SH-SY5Y (cell line): ENCODE measurements around the gene MRC1.

Experiments
- GATA2 ChIP-seq: IDR thresholded peaks from 2 replicates; pipeline ENCODE4 v1.6.1; 2011; ENCODE audit warnings: mild to moderate bottlenecking, low read depth, low read length
- GATA3 ChIP-seq: IDR thresholded peaks from 2 replicates; pipeline ENCODE4 v1.6.1; 2011; ENCODE audit warnings: low read depth, mild to moderate bottlenecking, low read length, moderate library complexity

The MRC1 gene

DNA sequence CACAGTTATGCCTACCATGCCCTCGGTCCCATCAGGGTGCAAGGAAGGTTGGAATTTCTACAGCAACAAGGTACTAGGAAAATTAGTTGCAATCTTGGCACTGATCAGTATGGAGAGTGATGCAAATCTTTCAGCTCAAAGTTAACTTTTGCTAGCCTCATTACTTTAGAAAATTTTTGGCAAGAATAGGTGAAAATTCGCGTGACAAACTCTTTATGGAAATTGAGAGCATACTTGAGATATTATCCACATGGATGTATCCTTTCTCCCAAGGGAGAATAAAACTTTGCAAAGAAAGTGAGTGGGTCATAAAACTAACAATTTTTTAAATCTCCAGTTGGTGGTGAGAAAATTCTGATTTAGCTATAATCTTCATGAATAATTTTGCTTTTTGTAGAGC lies 71.5 kb downstream of the MRC1 start:
- TF ChIP-seq GATA2 (no peak), GATA3 (no peak)

DNA sequence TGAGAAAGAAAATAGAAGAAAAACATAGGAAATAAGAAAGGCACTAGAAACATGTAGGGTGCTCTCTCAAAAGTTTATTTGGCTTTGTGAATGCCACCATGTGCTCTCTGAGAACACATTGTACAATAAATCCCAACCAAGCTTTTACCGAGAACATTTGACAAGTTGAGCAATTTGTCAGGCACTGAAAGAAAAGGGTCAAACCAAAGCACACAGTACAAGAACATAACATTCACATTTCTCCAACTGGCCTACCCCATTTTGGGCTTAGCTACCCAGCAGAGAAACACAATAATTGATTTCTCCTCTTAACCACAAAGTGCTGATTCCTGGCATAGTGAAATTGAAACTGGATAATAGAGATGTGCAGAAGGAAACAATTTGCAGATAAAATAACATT lies 73.4 kb downstream of the MRC1 start:
- TF ChIP-seq GATA3 (no peak), GATA2 (no peak)

DNA sequence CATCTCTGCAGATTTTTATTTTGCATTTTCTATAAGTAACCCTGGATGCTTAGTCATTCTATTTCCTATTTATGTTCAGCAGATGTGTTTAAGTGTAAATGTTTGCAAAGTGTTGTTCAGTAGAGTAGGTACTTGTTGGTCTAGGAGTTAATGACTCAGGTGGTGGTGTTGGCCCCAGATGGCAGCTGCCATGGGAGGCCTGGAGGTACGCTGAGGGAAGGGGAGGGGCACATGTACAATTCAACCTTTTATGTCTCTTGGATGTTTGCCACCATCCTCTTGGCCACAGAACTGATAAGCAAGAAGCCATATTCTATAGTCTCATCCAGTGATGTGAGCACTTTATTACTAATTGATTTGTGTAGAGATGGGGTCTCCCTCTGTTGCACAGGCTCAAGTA lies 74.5 kb downstream of the MRC1 start:
- TF ChIP-seq GATA3 = no peak
- TF ChIP-seq GATA2 = no peak

DNA sequence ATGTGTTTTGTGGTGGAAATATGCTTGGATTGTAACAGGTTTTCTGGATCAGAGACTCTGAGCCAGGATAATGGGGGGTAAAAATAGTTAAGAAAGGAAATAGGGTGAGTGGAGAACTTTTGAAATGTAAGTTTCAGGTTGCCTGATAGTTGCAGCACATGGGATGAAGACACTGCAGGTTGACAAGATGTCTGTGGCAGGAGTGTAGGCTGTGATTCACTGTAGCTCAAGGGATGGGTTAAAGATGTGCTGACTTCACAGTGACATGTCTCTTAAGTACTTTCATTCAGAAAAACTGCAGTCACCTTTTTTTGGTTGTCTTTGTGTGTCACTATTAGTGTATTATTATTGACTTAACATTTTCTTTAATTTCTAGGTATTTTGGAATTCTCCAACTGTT lies 79.0 kb downstream of the MRC1 start:
- no peak for TF ChIP-seq GATA3
- TF ChIP-seq GATA2 = no peak

DNA sequence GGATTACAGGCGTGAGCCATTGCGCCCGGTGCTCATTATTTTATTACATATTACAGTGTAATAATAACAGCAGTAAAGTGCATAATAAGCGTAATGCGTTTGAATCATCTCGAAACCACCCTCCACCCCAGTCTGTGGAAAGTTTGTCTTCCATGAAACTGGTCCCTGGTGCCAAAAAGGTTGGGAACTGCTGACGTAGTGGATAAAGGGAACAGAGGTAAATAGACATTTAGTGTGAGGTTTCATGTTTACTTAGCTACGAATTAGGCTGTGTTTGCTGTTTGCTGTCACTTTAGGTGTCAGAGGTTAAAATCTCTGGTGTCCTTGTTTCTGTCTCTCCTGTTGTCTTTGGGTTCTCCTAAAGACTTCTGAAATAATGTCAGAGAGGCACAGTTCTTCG lies 82.3 kb downstream of the MRC1 start:
- TF ChIP-seq GATA2 = no peak
- TF ChIP-seq GATA3 = no peak

DNA sequence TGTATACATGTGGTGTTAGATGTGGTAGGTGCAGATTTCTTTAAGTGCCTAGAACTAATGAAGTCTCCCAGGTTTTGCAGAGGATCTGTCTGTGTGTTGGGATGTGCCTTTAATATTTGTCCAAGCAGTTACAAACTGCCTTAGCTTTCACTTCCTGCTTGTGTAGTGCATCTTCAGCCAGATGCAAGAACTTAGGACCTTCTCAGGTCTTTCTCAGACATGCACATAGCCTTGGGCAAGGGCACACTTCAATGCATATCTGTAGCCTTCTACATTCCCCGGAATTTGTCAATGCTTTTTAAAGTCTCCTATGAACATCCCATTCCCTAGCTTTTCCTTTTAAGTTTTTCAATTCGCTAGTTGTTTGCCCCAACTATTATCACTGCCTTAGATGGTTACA lies 95.4 kb downstream of the MRC1 start:
- TF ChIP-seq GATA3 (no peak), GATA2 (no peak)

DNA sequence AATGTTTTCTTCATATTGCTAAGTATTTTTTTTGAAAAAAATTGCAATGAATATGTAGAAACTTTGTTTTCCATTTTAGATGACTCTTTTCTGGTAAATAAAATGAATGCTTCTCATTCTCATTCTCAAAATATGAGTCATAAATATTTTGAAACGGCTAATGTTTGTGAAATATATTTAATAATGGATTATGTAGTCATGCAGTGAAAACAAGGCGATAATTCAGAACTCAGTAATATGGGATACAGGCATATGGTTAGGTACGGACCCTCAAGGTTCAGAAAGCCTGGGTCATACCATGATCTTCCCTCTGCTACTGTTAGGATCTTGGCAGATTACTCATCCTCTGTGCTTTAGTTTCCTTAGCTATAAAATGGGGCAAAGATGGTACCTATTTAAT lies 96.3 kb downstream of the MRC1 start:
- no peak for TF ChIP-seq GATA3
- TF ChIP-seq GATA2 = no peak

DNA sequence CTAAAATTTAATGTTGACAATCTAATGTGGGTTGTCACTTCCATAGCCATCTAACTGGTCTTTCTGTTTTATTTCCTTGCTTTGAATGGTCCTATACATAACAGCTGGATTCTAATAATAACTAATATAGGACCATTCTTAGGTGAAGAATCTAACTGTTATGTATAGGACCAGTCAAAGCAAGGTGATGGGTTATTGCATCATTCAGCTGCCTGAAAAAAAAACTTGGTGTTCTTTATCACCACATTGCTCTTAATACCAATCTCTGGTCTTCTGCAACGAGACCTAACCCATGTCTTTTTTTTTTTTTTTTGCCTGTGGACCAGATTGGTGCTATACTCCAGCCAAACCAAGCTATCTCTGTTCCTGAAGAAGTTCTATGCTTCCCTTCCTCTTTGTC lies 96.9 kb downstream of the MRC1 start:
- TF ChIP-seq GATA3 = no peak
- TF ChIP-seq GATA2 = no peak

DNA sequence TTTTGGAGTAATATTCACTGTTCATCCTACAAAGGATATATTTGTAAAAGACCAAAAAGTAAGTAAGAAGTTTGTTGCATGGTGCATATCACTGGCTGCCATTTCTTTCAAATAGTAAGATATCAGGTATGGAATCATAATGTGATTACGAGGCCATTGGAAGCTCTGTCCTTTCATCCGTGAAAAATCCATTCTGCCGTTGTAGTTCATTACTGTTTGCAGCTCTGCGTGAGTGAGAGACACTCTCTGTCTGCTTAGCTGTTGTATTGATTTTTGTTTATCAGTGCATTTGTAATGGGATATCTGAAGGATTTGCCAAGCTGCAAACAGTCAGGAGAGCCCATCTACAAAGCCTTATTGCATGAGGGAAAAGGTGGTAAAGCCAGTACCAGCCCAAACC lies 98.5 kb downstream of the MRC1 start:
- no peak for TF ChIP-seq GATA2

DNA sequence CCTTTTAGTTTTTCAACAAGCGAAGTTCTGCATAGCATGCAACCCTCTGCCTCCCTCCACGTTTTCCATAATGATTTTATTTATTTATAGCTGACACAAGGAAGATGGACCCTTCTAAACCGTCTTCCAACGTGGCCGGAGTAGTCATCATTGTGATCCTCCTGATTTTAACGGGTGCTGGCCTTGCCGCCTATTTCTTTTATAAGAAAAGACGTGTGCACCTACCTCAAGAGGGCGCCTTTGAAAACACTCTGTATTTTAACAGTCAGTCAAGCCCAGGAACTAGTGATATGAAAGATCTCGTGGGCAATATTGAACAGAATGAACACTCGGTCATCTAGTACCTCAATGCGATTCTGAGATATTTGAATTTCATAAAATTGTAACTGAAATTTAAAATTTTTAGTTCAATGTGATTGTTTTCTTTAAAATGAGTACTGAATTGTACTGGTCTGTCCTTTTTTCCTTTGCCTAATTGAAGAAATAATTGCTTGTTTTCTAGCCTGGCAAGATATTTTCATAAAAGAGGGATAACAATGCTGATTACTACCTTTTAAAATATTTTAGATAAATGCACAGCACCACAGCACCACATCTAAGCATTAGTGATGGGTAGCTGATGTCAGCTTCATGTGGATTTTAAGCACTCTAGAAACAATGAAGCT lies 101.1 kb downstream of the MRC1 start:
- TF ChIP-seq GATA2 = no peak
- TF ChIP-seq GATA3 = no peak

DNA sequence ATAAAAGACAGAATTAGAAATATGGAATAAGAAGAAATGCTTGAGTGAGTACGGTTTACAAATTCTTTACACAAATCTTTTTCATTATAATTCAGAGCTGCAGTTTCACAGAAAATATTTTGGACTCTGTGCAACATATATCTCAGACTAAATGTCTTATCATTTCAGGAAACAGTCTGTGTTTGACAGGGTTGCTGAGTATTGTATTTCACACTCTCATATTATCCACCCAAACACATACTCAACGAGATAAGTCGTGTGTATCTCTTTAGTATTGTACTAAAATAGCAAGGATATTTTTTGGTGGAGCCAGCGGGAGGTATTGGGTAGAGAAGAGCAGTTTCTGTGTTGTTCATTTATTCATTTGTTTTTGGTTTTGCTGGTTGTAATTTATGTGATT lies 103.6 kb downstream of the MRC1 start:
- no peak for TF ChIP-seq GATA2
- no peak for TF ChIP-seq GATA3

DNA sequence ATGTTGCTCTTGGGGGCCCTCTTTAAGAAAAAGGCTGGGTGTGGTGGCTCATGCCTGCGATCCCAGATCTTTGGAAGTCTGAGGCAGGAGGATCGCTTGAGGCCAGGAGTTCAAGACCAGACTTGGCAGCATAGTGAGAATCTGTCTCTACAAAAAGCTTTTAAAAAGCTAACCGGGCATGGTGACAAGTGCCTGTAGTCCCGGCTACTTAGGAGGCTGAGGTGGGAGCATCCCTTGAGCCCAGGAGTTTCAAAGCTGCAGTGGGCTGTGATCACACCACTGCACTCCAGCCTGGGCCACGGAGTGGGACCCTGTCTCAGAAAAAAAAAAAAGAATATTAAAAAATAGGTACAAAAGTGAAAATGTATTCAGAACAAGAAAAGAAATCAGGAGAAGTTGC lies 104.5 kb downstream of the MRC1 start:
- TF ChIP-seq GATA3 (no peak), GATA2 (no peak)

DNA sequence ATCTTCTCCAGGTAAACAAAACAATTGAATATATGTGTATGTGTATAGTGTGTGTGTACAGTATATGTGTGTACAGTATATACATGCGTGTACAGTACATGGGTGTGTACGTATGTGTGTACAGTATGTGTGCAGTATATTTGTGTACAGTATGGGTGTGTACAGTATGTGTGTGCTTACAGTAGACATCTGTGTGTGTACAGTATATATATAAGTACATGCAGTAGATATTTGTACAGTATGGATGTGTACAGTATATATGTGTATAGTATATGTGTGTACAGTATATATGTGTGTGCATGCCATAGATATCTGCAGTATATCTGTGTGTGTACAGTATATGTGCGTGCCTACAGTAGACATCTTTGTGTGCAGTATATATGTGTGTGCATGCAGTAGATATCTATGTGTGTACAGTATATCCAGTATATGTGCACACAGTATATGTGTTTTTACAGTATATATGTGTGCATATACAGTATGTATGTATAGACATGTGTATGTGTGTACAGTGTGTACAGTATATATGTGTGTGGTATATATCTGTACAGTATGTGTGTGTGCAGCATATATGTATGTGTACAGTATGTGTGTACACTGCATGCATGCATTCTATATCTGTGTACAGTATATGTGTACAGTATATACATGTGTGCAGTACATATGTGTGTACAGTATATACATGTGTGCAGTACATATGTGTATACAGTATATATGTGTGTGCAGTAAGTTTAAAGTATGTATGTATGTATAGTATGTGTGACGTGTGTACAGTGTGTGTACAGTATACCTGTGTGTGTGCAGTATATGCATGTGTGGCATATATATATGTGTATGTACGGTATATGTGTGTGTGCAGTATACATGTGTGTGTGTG lies 105.3 kb downstream of the MRC1 start:
- TF ChIP-seq GATA2 (no peak), GATA3 (no peak)

DNA sequence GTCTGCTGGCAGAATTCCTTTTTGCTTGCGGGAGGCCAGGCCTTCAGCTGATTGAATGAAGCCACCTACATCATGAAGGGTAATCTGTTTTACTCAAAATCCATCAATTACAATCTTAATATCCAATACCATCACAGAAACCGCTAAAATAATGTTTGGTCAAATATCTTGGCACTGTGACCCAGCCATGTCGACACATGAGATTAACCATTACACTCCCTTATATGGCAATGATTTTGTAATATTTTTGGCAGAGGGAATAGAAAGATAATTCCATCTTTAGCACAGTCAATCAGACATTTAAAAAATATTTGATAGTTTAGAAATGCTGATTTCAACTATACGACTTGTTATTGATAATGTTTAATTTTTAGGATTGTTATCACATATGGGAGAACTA lies 106.0 kb downstream of the MRC1 start:
- TF ChIP-seq GATA3 (no peak), GATA2 (no peak)

DNA sequence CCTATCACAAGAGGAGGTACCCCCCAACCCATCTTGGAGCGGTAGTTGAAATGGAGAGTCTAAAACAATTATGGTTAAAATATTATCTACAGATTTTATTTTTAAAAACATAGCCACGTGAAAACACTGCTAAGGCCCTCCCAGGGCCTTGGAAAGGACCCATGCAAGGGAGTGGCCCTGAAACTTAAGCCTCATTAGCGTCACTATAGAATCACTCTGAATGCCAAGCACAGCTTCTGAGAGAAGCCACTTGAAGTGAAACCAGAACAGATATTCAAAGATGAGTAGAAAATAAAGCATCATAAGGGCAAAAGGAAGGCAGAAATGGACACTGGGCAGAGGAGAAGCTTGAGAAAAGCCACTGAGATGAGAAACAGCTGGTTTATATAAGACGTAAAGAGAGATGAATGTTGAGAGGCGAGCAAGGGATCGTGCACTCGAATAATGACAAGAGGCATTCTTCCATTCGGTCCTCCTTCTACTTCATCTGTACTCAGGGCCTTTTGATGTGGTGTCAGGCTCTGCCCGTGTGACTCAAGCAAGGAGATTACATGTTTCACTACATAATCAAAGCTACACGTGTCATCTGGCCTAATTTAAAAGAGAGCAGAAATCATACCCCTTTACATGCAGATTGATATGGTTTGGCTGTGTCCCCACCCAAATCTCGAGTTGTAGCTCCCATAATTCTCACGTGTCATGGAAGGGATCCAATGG lies 109.2 kb downstream of the MRC1 start:
- TF ChIP-seq GATA2 (no peak), GATA3 (no peak)

DNA sequence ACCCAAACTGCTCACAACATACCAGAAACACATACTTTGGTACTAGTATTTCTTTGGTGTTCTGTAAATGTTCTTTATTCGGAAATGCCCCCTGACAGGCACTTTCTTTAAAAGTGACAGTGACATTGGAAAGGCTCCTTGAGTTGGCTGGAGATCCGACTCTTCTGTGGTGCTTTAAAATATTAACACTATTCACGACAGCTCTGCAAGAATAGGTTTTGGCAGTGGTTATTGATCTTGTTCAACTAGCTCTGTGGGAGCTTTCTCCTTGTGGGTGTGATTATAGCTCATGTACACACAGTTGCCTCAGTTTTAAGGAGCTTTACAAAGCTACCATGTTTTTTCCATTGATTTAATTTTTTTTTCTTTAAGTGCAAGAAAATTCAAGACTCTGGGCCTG lies 112.2 kb downstream of the MRC1 start:
- TF ChIP-seq GATA2 = no peak

DNA sequence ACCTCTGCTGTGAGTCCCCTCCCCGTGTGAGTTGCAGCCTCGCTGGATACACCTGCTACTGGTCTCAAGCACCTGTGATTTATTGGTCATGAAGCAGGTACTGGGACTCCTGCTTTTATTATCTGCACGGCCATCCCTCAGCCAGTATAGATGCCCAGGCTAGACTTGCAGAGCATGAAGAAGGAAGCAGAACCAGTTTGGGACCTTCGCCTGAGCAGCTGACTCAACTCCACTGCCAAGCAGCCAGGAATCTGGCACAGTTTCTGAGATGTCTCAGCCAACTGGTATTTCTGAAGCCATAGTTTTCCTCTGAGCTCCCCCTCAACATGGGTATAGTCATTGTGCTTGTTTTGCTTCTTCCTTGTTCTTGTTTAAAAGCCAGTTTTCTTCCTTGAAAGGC lies 114.6 kb downstream of the MRC1 start:
- TF ChIP-seq GATA2 (no peak), GATA3 (no peak)
